Measurements from ENCODE around the gene MARCHF2. TPM values are rescaled to one million over a fixed set of nuclear protein-coding genes. Genes with fewer than 3 reads are reported as not detected.

MARCHF2 gene
- polyA plus RNA-seq, 2 of the 4 experiments (the other 2 are of a cell fraction) = 12.4 to 13.1 TPM

GRCh38 chr19:8457209-8457608 lies 44.1 kb downstream of the MARCHF2 start:
- no peaks in the 10 kb centered on the region for H3K9me3 ChIP-seq
- TF ChIP-seq MAFK (IDR thresholded peaks at IDR 0.05; ENCODE audit: partially characterized antibody) (no peak), TFCP2L1 (CRISPR knock-in tag; IDR thresholded peaks at IDR 0.05) (no peak), HDAC2 (IDR thresholded peaks at IDR 0.05) (no peak), CTCF (IDR thresholded peaks at IDR 0.05) (no peak), JUN (IDR thresholded peaks at IDR 0.05) (no peak), CHD4 (IDR thresholded peaks at IDR 0.05; ENCODE audit: borderline replicate concordance) (no peak), JUNB (IDR thresholded peaks at IDR 0.05) (no peak), TP53 (CRISPR knock-in tag; IDR thresholded peaks at IDR 0.05) (no peak), ATOH8 (CRISPR knock-in tag; IDR thresholded peaks at IDR 0.05; ENCODE audit: low read depth) (no peak), RCOR1 (IDR thresholded peaks at IDR 0.05; ENCODE audit: low read depth, low read length) (no peak), ZSCAN20 (CRISPR knock-in tag; IDR thresholded peaks at IDR 0.05) (no peak), BCL3 (IDR thresholded peaks at IDR 0.05) (no peak), SMC3 (IDR thresholded peaks at IDR 0.05) (no peak), HEYL (CRISPR knock-in tag; IDR thresholded peaks at IDR 0.05) (no peak), FOXS1 (CRISPR knock-in tag; IDR thresholded peaks at IDR 0.05) (no peak), SREBF2 (IDR thresholded peaks at IDR 0.05) (no peak), KDM1A (IDR thresholded peaks at IDR 0.05; ENCODE audit: low read depth) (no peak), EHMT2 (IDR thresholded peaks at IDR 0.05; ENCODE audit: low read depth) (no peak), HOXB13 (CRISPR knock-in tag; IDR thresholded peaks at IDR 0.05; ENCODE audit: low read depth) (no peak), HES2 (IDR thresholded peaks at IDR 0.05) (no peak)
- POLR2A ChIA-PET = interaction anchor here (2.0 kb wide), 1 partner anchor 57 kb away, joined by 5 read pairs; the partner anchor contains the start of gene ZNF414
- FAIRE-seq (no peak), DNase-seq (ENCODE audit: low read depth in 1 of 2, low spot score in 1 of 2) (no peak), ATAC-seq (no peak)
- CTCF ChIA-PET = interaction anchor here (1.7 to 2.0 kb wide), 2 partner anchors 44 to 103 kb away, joined by 6 read pairs; partner anchors contain the start of gene MARCHF2
- peaks cover 82% of the 10 kb centered on the region for H3K4me1 ChIP-seq
- H3K27ac ChIP-seq = no peak overlapping the region
- 88% methylated on average over 3 of the region's 3 CpGs for WGBS (ENCODE audit: missing lambda C conversion rate)
- H3K4me3 ChIP-seq = no peak overlapping the region
- H3K4me2 ChIP-seq = peak overlapping the region; percentile 73; the same call in 2 of the 3 replicates

GRCh38 chr19:8457827-8458226 lies 44.7 kb downstream of the MARCHF2 start:
- peak overlapping the region; percentile 73 for H3K4me2 ChIP-seq
- CTCF ChIA-PET = interaction anchor here (1.0 kb wide), 1 partner anchor 48 kb away, joined by 3 read pairs; no protein-coding TSS in a partner anchor
- TF ChIP-seq KDM1A (IDR thresholded peaks at IDR 0.05; ENCODE audit: low read depth) (no peak), HOXB5 (CRISPR knock-in tag; IDR thresholded peaks at IDR 0.05) (no peak), FOXS1 (CRISPR knock-in tag; IDR thresholded peaks at IDR 0.05) (no peak), ATOH8 (CRISPR knock-in tag; IDR thresholded peaks at IDR 0.05; ENCODE audit: low read depth) (no peak), JUN (IDR thresholded peaks at IDR 0.05) (no peak), GATA3 (IDR thresholded peaks at IDR 0.05; ENCODE audit: borderline replicate concordance) (no peak), RAD21 (conservative IDR thresholded peaks at IDR 0.05 in 1 of 2, IDR thresholded peaks at IDR 0.05 in 1 of 2) (no peak), TFCP2L1 (CRISPR knock-in tag; IDR thresholded peaks at IDR 0.05) (no peak), RARB (CRISPR knock-in tag; IDR thresholded peaks at IDR 0.05) (no peak), CHD2 (IDR thresholded peaks at IDR 0.05; ENCODE audit: low read length, partially characterized antibody) (no peak), HDAC2 (IDR thresholded peaks at IDR 0.05) (no peak), SREBF2 (IDR thresholded peaks at IDR 0.05) (no peak), BCL3 (IDR thresholded peaks at IDR 0.05) (no peak), CHD4 (IDR thresholded peaks at IDR 0.05; ENCODE audit: borderline replicate concordance) (no peak), EP300 (IDR thresholded peaks at IDR 0.05) (no peak), HES2 (IDR thresholded peaks at IDR 0.05) (no peak), ZFP36 (IDR thresholded peaks at IDR 0.05; ENCODE audit: borderline replicate concordance, partially characterized antibody) (no peak)
- no peak for ATAC-seq
- 74% methylated on average over 1 of the region's 1 CpG for WGBS (ENCODE audit: missing lambda C conversion rate)
- peak overlapping the region in 1 of 2 experiments; percentile 84; a peak in 2 of 6 replicates for H3K27ac ChIP-seq
- H3K4me1 ChIP-seq = peaks cover 76% of the 10 kb centered on the region
- no peak for FAIRE-seq
- no peak overlapping the region for H3K4me3 ChIP-seq
- H3K9me3 ChIP-seq = no peaks in the 10 kb centered on the region
- POLR2A ChIA-PET = interaction anchor here (1.0 kb wide), 1 partner anchor 13 kb away, joined by 3 read pairs; the partner anchor contains the start of gene HNRNPM
- DNase-seq (ENCODE audit: low read depth in 1 of 2, low spot score in 1 of 2) = no peak

All from A549 (cell line).